Memory B cell (primary cell): ENCODE results near the gene EXOC3.
"Not testable (repeated sequence)": the region's sequence is repeated elsewhere in the genome, so short reads cannot be mapped to it uniquely, and the experiment has no call there.

ENCODE experiments used
- ATAC-seq: fragments of 150-1000 bp; cut with Tn5 transposase; 2 replicates; pipeline ENCODE4 v1.10.0; 2021; ENCODE audit warnings: low read depth, mild to moderate bottlenecking, moderate library complexity
- DNase-seq, 2 donors: peaks; one replicate each; pipeline ENCODE4 v3.0.0; 2022; ENCODE audit warnings: low spot score in 2 of 2
- H3K27ac Mint-ChIP-seq: one replicate; pipeline ENCODE4 v1.8.0; 2022; ENCODE audit warnings: mild to moderate bottlenecking, moderate library complexity, mixed read lengths
- H3K27me3 Mint-ChIP-seq: one replicate; pipeline ENCODE4 v1.8.0; 2022; ENCODE audit warnings: mixed read lengths
- H3K36me3 Mint-ChIP-seq: one replicate; pipeline ENCODE4 v1.8.0; 2022; ENCODE audit warnings: mild to moderate bottlenecking, mixed read lengths
- H3K4me1 Mint-ChIP-seq: one replicate; pipeline ENCODE4 v1.8.0; 2022; ENCODE audit warnings: mixed read lengths
- H3K4me3 Mint-ChIP-seq: one replicate; pipeline ENCODE4 v1.8.0; 2022; ENCODE audit warnings: mild to moderate bottlenecking, moderate library complexity, mixed read lengths
- H3K9me3 Mint-ChIP-seq: one replicate; pipeline ENCODE4 v1.8.0; 2022; ENCODE audit warnings: mixed read lengths

Gene EXOC3

DNA sequence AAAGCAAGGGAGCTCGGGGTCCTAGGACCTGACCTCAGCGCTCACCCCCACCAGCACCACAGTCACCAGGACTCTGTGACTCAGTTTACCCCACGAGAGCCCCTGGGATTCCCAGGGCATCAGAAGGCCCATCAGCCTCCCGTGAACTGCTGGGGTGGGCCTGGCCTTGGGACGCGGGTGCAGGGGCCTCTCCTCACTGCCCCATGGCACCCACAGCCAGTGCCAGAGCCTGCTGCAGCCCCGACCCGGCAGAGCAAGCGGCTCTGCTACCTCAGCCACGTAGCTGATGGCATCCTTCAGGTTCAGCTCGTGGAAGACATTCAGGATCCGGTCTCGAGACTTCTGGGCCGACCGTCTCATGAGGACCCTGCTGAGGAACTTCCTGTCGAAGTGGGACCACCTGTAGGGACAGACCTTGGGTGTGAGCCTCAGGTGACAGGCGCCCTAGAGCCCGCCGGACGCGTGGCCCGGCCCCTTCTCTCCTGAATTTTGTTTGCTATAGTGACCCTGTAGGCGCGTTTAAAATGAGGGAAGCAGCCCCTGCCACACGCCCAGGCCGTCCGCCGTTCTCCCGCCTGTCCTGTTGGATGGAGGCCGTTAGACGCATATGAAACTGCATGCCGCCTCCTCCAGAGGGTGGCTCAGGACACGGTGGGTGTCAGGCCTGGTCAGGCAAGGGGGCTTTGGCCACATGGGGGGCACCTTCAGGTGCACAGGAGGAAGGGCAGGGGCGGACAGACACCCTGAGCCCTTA lies 36.8 kb downstream of the EXOC3 start:
- ATAC-seq (no peak), DNase-seq (no peak)
- Mint-ChIP-seq H3K27me3 (peaks cover 28% of the 10 kb centered on the region), H3K9me3 (no peaks in the 10 kb centered on the region), H3K4me3 (no peak overlapping the region), H3K4me1 (peaks cover 2% of the 10 kb centered on the region), H3K36me3 (no peaks in the 10 kb centered on the region), H3K27ac (no peak overlapping the region)

GRCh38 chr5:481347-481746 lies 38.4 kb downstream of the EXOC3 start:
- H3K9me3 Mint-ChIP-seq, result no peaks in the 10 kb centered on the region
- H3K27me3 Mint-ChIP-seq, result peaks cover 22% of the 10 kb centered on the region
- DNase-seq, result no peak
- no peaks in the 10 kb centered on the region for H3K36me3 Mint-ChIP-seq
- no peak for ATAC-seq
- no peaks in the 10 kb centered on the region for H3K4me1 Mint-ChIP-seq
- no peak overlapping the region for H3K4me3 Mint-ChIP-seq
- no peak overlapping the region for H3K27ac Mint-ChIP-seq

DNA sequence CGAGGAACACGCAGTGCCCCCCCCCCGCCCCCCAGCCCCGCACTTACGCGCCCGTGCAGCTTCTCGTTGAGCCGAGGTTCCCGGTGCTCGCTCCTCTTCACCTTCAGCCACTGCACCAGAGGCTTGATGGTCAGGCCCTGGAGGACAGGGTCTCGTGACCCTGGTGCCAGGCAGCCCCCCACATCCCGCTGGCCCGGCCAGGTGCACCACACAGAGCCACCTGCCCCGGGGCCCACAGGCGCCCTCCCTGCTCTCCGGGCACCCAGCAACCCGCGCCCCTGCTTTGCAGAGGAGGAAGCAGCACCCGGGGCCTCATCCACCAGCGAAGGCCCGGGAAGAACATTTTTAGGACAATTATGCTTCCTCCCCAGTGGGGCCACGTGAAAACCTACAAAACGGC lies 39.0 kb downstream of the EXOC3 start:
- no peak for DNase-seq
- Mint-ChIP-seq H3K27ac (no peak overlapping the region), H3K36me3 (no peaks in the 10 kb centered on the region), H3K9me3 (no peaks in the 10 kb centered on the region), H3K27me3 (peaks cover 21% of the 10 kb centered on the region), H3K4me3 (no peak overlapping the region), H3K4me1 (no peaks in the 10 kb centered on the region)
- no peak for ATAC-seq

GRCh38 chr5:482506-482905 lies 39.5 kb downstream of the EXOC3 start:
- ATAC-seq (no peak), DNase-seq (no peak)
- Mint-ChIP-seq H3K27ac (no peak overlapping the region), H3K27me3 (peaks cover 18% of the 10 kb centered on the region), H3K36me3 (no peaks in the 10 kb centered on the region), H3K4me3 (no peak overlapping the region), H3K4me1 (no peaks in the 10 kb centered on the region), H3K9me3 (no peaks in the 10 kb centered on the region)

DNA sequence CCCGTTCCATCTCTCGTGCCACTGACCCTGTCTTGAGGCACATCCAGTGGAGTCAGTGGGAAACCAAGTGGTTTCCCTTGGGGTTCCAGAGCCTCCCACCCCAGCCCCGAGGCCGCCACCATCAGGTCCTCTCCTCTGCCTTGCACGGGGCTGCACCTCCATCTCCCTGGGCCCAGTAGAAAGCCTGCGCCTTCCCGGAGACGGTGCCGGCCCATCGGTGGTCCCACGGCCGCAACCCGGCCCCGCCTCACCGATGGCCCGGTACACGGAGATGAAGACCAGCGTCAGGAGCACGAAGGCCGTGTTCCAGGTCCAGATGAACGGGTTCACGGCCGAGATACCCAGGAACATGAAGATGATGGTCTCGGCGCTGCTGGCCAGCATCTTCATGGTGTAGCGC lies 40.0 kb downstream of the EXOC3 start:
- peaks cover 18% of the 10 kb centered on the region for H3K27me3 Mint-ChIP-seq
- H3K4me3 Mint-ChIP-seq, result no peak overlapping the region
- no peaks in the 10 kb centered on the region for H3K36me3 Mint-ChIP-seq
- no peaks in the 10 kb centered on the region for H3K4me1 Mint-ChIP-seq
- H3K9me3 Mint-ChIP-seq, result no peaks in the 10 kb centered on the region
- ATAC-seq, result no peak
- H3K27ac Mint-ChIP-seq, result no peak overlapping the region
- no peak for DNase-seq

GRCh38 chr5:483434-484140 lies 40.6 kb downstream of the EXOC3 start:
- no peak for ATAC-seq
- no peak overlapping the region for H3K27ac Mint-ChIP-seq

DNA sequence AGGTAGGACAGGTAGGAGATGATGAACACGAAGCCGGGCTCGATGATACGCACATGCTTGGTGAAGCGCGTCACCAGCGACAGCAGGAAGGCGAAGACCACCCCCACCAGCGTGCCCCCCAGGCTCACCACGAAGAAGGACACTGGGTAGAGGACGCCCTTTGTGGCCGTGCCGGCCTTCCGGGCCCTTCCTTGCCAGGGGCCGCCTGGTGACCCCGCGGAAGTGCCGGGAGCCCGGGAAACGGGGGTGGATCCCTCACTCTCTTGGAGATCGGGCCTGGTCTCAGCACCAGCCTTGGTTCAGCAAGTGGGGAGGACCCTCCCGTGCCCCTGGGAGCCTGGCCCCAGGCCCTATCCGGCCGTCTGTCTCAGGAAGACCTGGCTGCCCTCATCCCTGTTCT lies 41.6 kb downstream of the EXOC3 start:
- peaks cover 17% of the 10 kb centered on the region for H3K27me3 Mint-ChIP-seq
- no peak overlapping the region for H3K27ac Mint-ChIP-seq
- H3K36me3 Mint-ChIP-seq, result no peaks in the 10 kb centered on the region
- no peaks in the 10 kb centered on the region for H3K4me1 Mint-ChIP-seq
- no peak overlapping the region for H3K4me3 Mint-ChIP-seq
- no peak for DNase-seq
- no peaks in the 10 kb centered on the region for H3K9me3 Mint-ChIP-seq
- ATAC-seq, result no peak

More at GRCh38 chr5:483434-484140, 40.6 kb downstream of the EXOC3 start:
- no peak overlapping the region for H3K4me3 Mint-ChIP-seq
- no peaks in the 10 kb centered on the region for H3K4me1 Mint-ChIP-seq
- peaks cover 17% of the 10 kb centered on the region for H3K27me3 Mint-ChIP-seq
- no peak for DNase-seq
- H3K9me3 Mint-ChIP-seq, result no peaks in the 10 kb centered on the region
- no peaks in the 10 kb centered on the region for H3K36me3 Mint-ChIP-seq

GRCh38 chr5:485113-485945 lies 42.4 kb downstream of the EXOC3 start:
- no peaks in the 10 kb centered on the region for H3K4me1 Mint-ChIP-seq
- DNase-seq (no peak), ATAC-seq (no peak)
- H3K4me3 Mint-ChIP-seq, result no peak overlapping the region
- no peaks in the 10 kb centered on the region for H3K36me3 Mint-ChIP-seq
- peaks cover 18% of the 10 kb centered on the region for H3K27me3 Mint-ChIP-seq
- no peaks in the 10 kb centered on the region for H3K9me3 Mint-ChIP-seq
- H3K27ac Mint-ChIP-seq, result no peak overlapping the region

DNA sequence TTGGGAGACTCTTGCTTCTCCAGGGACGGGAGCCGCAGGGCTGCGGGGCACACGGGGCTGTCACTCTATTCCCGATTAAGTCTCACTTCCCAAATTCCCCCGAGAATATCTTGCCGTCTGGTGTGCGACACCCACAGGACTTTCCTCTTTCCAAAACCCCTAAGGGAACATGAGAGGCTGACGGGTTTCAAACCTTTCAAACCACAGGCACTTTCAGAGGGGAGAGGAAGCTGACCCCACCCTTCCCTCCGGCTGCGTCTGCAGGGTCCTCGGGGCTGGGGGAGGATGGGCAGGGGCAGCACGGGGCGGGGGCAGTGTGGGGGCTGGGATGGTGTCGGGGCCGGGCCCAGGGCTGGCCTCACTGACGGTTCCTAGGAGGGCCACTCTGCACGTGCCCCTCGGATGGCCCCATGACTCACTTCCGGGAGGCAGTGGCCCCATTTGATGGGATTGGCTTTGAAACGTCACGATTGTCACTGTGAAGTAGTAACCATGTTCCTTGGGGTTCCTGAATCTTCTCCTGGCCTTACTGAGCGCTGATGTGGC lies 43.0 kb downstream of the EXOC3 start:
- Mint-ChIP-seq H3K27me3 (peaks cover 18% of the 10 kb centered on the region), H3K4me3 (no peak overlapping the region), H3K4me1 (no peaks in the 10 kb centered on the region), H3K36me3 (no peaks in the 10 kb centered on the region), H3K9me3 (no peaks in the 10 kb centered on the region), H3K27ac (no peak overlapping the region)
- ATAC-seq (no peak), DNase-seq (no peak)

DNA sequence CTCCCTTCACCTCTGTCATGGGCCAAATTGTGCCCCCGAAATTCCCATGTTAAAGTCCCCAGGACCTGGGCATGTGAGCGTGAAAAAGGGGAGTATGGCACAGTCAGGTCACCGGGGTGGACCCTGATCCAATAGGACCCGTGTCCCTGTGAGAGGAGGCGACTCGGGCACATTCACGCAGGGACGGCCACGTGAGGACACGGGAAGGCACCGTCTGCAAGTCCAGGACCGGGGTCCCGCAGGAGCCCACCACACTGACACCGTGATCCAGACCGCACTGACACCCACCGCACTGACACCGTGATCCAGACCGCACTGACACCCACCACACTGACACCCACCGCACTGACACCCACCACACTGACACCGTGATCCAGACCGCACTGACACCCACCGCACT lies 43.6 kb downstream of the EXOC3 start:
- H3K27me3 Mint-ChIP-seq, result peaks cover 16% of the 10 kb centered on the region
- H3K4me1 Mint-ChIP-seq, ATAC-seq, H3K27ac Mint-ChIP-seq, H3K36me3 Mint-ChIP-seq, H3K9me3 Mint-ChIP-seq, DNase-seq, H3K4me3 Mint-ChIP-seq: not testable (repeated sequence)

DNA sequence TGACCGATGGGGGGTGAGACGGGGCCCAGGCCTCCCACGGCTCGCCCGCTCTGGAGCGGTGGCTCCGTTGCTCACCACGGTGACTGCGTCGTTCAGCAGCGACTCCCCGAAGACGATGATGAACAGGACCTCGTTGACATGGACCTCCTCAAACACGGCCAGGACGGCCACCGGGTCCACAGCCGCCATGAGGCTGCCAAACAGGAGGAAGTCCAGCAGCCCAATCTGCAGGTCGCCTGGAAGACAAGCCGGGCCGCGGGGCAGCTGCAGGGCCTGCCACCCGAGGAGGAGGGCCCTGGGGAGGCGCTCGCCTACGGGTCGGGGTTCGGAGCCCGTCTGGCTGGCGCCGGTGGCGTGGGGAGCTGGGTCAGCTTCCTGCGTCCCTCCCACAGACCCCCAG lies 45.3 kb downstream of the EXOC3 start:
- H3K4me3 Mint-ChIP-seq, result no peak overlapping the region
- ATAC-seq (no peak), DNase-seq (no peak)
- no peaks in the 10 kb centered on the region for H3K36me3 Mint-ChIP-seq
- H3K4me1 Mint-ChIP-seq, result no peaks in the 10 kb centered on the region
- peaks cover 16% of the 10 kb centered on the region for H3K27me3 Mint-ChIP-seq
- no peak overlapping the region for H3K27ac Mint-ChIP-seq
- H3K9me3 Mint-ChIP-seq, result no peaks in the 10 kb centered on the region

DNA sequence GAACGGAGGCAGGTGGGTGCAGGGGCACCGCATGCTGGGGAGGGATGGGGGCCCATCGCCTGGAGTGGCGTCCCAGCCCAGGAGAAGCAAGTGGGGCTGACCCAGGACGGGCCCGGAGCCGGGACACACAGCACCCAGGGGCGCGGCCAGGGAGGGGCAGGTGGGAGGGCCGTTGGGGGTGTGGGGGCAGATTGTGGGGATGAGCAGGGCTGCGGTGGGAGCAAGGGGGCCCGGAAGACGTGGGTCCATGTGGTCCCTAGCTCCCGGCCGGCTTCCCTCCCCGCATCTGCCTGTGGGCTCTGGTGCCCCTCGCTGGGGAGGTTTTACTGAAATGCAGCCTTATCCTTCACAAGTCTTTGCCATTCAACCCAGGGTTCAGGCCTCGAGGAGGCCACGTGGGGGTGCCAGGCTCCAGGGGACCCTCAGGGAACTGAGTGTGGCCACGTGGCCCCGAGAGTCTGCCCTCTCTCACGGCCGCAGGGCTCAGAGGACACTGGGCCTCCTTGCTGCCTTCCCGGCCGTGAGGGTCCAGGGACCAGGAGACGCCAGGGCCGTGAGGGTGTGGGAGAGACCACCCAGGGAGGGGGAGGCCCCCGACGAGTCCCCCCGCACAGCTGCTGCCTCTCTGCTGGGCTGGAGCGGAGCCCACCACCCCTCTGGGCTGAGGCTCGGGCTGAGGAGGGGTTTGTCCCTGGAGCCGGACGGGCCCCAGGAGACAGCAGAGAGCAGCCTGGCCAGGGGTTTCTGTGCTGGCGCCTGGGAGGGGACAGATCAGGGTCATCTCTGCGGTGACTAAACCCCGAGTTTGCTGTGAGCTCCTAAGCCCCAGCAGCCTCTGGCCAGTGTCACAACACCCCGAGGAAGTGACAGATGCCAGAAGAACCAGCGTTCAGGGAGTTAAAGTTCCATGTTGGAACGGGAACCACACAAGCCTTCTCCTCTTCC lies 46.0 kb downstream of the EXOC3 start:
- Mint-ChIP-seq H3K36me3 (no peaks in the 10 kb centered on the region), H3K27ac (no peak overlapping the region), H3K4me1 (no peaks in the 10 kb centered on the region), H3K4me3 (no peak overlapping the region), H3K27me3 (peaks cover 16% of the 10 kb centered on the region), H3K9me3 (no peaks in the 10 kb centered on the region)
- no peak for ATAC-seq
- no peak for DNase-seq

GRCh38 chr5:489689-490080 lies 46.7 kb downstream of the EXOC3 start:
- ATAC-seq (no peak), DNase-seq (no peak)
- no peaks in the 10 kb centered on the region for H3K4me1 Mint-ChIP-seq
- H3K4me3 Mint-ChIP-seq, result no peak overlapping the region
- H3K27me3 Mint-ChIP-seq, result peaks cover 14% of the 10 kb centered on the region
- no peaks in the 10 kb centered on the region for H3K9me3 Mint-ChIP-seq
- H3K27ac Mint-ChIP-seq, result no peak overlapping the region
- no peaks in the 10 kb centered on the region for H3K36me3 Mint-ChIP-seq
